GM18867 (cell line): Measurements from ENCODE around the gene ZNRD2.
A peak's percentile ranks its signal among the peaks of the same experiment; 100 is the strongest.

Source experiments
- ATAC-seq: cut with Tn5 transposase; IDR thresholded peaks from one replicate; pipeline ENCODE4 v1.9.1; 2021; ENCODE audit warnings: mild to moderate bottlenecking, moderate library complexity; ENCODE audit not compliant: unreplicated experiment

Gene ZNRD2

GRCh38 chr11:65606876-65607613, 36.8 kb downstream of the ZNRD2 start:
- ATAC-seq = no peak

- ATAC-seq = no peak
These were observed 37.5 kb downstream of the ZNRD2 start for GRCh38 chr11:65607614-65608426.

- ATAC-seq = no peak
These were observed 39.0 kb downstream of the ZNRD2 start for GRCh38 chr11:65609229-65609628.

- ATAC-seq = no peak
These were observed 39.4 kb downstream of the ZNRD2 start for GRCh38 chr11:65609665-65610064.

- ATAC-seq = no peak
These were observed 40.1 kb downstream of the ZNRD2 start for GRCh38 chr11:65610404-65610803.

- ATAC-seq = no peak
These were observed 40.9 kb downstream of the ZNRD2 start for GRCh38 chr11:65611028-65611757.

GRCh38 chr11:65611758-65612603, 41.7 kb downstream of the ZNRD2 start:
- no peak for ATAC-seq

GRCh38 chr11:65612691-65613090, 42.4 kb downstream of the ZNRD2 start:
- ATAC-seq = no peak

- ATAC-seq = no peak
These were observed 43.0 kb downstream of the ZNRD2 start for GRCh38 chr11:65613091-65613928.

GRCh38 chr11:65615229-65615949, 45.1 kb downstream of the ZNRD2 start, which contains the start of gene PCNX3:
PCNX3 (plus strand) TSS chr11:65615776; CDS start chr11:65616312, 536 bp downstream.
- peak; percentile 79 for ATAC-seq

- peak; percentile 6 for ATAC-seq
These were observed 45.8 kb downstream of the ZNRD2 start for GRCh38 chr11:65615950-65616574.

- no peak for ATAC-seq
These were observed 46.3 kb downstream of the ZNRD2 start for GRCh38 chr11:65616575-65617001.

GRCh38 chr11:65617136-65617850, 47.0 kb downstream of the ZNRD2 start:
- no peak for ATAC-seq

GRCh38 chr11:65617990-65618751, 47.9 kb downstream of the ZNRD2 start:
- ATAC-seq = no peak

GRCh38 chr11:65618763-65619162, 48.5 kb downstream of the ZNRD2 start:
- no peak for ATAC-seq

GRCh38 chr11:65619281-65619928, 49.1 kb downstream of the ZNRD2 start:
- ATAC-seq = no peak

- no peak for ATAC-seq
These were observed 50.4 kb downstream of the ZNRD2 start for GRCh38 chr11:65620666-65621065.
